ENCODE results near the gene NUTM2F. TPM values are rescaled to one million over a fixed set of nuclear protein-coding genes. Genes with fewer than 3 reads are reported as not detected.
"Not testable (repeated sequence)": the region's sequence is repeated elsewhere in the genome, so short reads cannot be mapped to it uniquely, and the experiment has no call there.

NUTM2F gene, protein sequence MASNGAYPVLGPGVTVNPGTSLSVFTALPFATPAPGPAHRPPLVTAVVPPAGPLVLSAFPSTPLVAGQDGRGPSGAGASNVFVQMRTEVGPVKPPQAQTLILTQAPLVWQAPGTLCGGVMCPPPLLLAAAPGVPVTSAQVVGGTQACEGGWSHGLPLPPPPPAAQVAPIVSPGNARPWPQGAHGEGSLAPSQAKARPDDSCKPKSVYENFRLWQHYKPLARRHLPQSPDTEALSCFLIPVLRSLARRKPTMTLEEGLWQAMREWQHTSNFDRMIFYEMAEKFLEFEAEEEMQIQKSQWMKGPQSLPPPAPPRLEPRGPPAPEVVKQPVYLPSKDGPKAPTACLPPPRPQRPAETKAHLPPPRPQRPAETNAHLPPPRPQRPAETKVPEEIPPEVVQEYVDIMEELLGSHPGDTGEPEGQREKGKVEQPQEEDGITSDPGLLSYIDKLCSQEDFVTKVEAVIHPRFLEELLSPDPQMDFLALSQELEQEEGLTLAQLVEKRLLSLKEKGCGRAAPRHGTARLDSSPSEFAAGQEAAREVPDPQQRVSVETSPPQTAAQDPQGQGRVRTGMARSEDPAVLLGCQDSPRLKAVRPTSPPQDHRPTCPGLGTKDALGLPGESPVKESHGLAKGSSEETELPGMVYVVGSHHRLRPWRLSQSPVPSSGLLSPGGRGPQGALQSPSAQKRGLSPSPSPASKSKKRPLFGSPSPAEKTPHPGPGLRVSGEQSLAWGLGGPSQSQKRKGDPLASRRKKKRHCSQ
- not detected for total RNA-seq

DNA sequence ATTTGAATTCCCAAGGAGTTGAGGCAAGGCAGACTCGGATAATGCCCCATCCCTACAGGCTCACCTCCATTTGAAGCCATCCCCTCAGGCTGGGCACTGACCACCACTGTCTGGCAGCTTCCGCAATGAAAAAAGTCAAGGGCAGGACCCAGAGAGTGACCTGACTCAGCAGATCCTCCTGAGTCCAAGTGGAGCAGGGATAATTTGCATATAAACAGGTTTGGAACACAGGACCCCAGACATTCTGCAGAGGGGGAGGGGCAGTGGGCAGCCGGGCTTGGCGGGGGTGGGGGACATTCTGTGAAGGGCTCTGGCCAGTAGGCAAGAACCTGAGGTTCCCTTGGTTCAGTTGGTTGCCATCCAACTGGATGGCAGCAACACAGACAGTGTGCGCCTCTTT lies at the start of gene NUTM2F:
TSS of gene NUTM2F (minus strand) at position 101 of the 400 bp plus-strand sequence. CDS start at position 80, 21 bp downstream.
- H3K36me3 Mint-ChIP-seq; DNase-seq (ENCODE audit: low spot score); H3K4me1 Mint-ChIP-seq (ENCODE audit: low read depth in 2 of 2); H3K27ac Mint-ChIP-seq; H3K27me3 Mint-ChIP-seq; H3K4me3 Mint-ChIP-seq; H3K9me3 Mint-ChIP-seq; ATAC-seq: not testable (repeated sequence)

DNA sequence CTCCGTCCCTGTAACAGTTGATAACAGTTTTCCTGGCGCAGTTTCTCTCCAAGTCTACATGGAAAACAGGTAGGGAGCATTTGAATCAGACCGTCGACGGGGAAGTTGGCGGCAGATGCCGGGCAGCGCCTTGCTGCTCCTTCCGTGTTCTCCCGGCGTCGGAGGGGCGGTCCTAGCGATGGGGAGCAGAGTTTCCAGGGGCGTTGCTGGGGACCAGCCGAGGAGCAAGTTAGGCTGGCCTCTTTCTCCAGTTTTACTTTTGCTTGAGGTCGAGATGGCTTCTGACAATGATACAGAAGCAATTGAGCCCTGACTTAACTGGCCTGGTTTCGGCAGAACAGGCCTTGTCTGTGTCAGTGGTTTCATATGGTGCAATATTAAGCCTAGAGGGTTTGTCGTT lies 46.8 kb upstream of the NUTM2F start:
- not testable (repeated sequence) for H3K27me3 Mint-ChIP-seq; DNase-seq (ENCODE audit: low spot score); H3K4me1 Mint-ChIP-seq (ENCODE audit: low read depth in 2 of 2); H3K36me3 Mint-ChIP-seq; H3K9me3 Mint-ChIP-seq
- peak overlapping the region; percentile 86 for H3K4me3 Mint-ChIP-seq
- H3K27ac Mint-ChIP-seq = peak overlapping the region; percentile 66 to 82
- peak; percentile 67 for ATAC-seq

DNA sequence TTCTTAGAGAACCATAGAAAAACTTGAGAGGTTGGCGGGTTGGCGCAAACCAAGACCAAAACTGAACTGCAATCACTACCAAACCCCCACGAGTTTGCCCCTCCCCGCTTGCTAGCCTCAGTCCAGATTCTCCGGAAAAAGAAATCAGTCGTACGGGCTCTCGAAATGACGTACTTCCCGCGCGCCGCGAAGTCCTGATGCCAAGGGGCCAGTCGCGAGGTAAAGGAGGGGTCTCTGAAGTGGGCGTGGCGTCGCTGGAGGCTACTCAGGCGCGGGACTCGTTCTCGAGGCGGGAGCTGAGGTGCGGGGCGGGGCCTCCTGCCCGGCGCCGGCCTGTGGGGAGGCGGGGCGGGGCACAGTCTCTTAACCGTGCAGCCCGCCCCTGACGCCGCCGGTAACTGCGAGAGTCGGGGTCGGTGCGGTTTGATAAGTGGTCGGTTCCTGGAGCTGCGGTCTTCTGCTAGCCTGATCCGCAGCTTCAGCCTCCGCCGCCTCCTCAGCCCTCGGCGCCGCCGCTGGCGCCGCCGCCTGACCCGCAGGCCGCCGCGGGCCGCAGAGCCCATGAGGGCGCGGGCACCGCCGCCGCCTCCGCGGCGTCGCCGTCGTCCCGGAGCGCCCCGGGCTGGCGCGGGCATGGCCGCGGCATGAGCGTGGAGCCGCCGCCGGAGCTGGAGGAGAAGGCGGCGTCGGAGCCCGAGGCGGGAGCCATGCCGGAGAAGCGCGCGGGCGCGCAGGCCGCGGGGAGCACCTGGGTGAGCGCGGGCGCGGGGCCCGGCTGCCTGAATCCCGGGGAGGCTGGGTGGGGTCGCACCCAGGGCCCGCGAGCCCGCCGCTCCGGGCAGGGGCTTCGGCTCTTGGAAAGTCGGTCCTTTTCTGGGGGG lies 46.0 kb upstream of the NUTM2F start:
- Mint-ChIP-seq H3K4me3 (peak overlapping the region; percentile 89), H3K27ac (peak overlapping the region; percentile 66 to 89)
- H3K9me3 Mint-ChIP-seq; H3K36me3 Mint-ChIP-seq; H3K4me1 Mint-ChIP-seq (ENCODE audit: low read depth in 2 of 2); H3K27me3 Mint-ChIP-seq: not testable (repeated sequence)
- DNase-seq (ENCODE audit: low spot score) (peak; percentile 96), ATAC-seq (peak; percentile 99 to 100)

DNA sequence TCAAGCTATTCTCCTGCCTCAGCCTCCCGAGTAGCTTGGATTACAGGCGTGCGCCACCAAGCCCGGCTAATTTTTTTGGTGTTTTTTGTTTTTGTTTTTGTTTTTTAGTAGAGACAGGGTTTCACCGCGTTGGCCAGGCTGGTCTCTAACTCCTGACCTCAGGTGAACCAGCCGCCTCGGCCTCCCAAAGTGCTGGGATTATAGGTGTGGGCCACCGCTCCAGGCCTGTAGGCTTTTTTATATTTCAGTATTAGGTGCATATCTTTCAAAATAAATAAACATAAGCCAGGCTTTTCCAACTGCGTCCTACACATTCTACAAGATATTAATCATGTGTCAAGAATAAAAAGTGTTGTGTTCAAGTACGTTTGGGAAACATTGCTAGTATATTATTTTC lies 45.3 kb upstream of the NUTM2F start:
- Mint-ChIP-seq H3K4me3 (peak overlapping the region; percentile 89), H3K27ac (peak overlapping the region; percentile 46 to 89)
- not testable (repeated sequence) for H3K36me3 Mint-ChIP-seq; ATAC-seq; H3K9me3 Mint-ChIP-seq; DNase-seq (ENCODE audit: low spot score); H3K27me3 Mint-ChIP-seq; H3K4me1 Mint-ChIP-seq (ENCODE audit: low read depth in 2 of 2)

DNA sequence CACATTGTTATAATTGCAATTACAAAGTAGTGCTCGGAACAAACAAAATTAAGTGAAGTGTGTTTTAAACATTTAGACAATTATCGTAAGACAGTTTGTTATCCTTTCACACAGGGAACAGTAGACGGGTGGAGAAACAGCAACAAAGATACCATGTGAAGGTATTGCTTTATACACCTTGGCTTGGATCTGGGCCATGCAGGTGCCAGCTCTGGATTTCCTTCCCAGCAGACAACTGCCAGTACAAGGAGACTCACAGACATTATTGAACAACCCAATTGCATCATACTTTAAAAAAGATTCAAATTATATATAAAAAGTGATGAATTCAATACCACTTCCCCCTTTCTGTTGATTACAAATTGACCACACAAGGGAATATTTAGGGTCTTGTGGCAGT lies 41.8 kb upstream of the NUTM2F start:
- ATAC-seq; H3K27ac Mint-ChIP-seq; H3K36me3 Mint-ChIP-seq; H3K27me3 Mint-ChIP-seq; DNase-seq (ENCODE audit: low spot score); H3K4me3 Mint-ChIP-seq; H3K4me1 Mint-ChIP-seq (ENCODE audit: low read depth in 2 of 2); H3K9me3 Mint-ChIP-seq: not testable (repeated sequence)

DNA sequence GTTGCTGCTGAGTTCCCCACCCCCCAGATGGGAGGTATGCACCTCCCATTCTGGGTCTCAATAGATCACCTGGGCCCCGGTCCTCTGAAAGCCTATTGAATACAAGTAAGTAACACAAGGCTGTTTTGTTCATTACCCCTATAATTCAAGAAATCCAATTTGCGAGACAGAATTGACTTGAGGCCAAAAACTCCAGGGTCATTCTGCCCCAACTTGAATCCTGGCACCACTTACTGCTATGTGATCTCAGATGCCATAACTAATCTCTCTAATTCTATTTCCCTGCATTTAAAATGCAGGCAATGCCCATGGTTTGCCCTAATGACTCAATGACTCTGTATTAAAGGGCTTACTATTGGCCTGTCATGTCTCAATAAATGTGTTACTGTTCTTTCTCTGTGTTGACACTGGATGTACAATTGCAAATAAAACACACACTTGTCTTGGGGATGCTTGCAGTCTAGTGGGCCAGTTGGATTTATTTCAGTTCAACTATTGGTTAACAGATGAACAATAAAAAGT lies 35.7 kb upstream of the NUTM2F start:
- H3K4me1 Mint-ChIP-seq (ENCODE audit: low read depth in 2 of 2); H3K4me3 Mint-ChIP-seq; H3K27ac Mint-ChIP-seq; H3K9me3 Mint-ChIP-seq; DNase-seq (ENCODE audit: low spot score); H3K36me3 Mint-ChIP-seq; H3K27me3 Mint-ChIP-seq; ATAC-seq: not testable (repeated sequence)

DNA sequence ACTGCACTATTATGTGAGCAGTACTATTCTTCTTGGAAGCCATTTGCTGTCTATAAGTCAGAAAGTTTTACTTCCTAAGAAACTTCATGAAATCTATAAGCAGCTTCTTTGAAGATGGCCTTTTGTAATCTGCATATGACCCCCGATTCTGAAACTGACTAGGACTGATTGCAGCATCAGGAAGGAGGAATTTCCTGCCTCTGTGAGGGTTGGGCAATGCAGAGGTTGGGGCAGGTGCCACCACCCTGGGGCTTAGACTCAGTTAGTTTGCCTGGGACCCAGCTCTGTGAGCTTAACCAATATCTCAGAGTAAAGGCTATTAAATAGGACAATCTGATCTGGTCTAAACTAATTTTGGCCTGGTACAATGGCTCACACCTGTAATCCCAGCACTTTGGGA lies 28.7 kb upstream of the NUTM2F start:
- not testable (repeated sequence) for H3K4me3 Mint-ChIP-seq; H3K36me3 Mint-ChIP-seq; H3K27me3 Mint-ChIP-seq; H3K27ac Mint-ChIP-seq; H3K9me3 Mint-ChIP-seq; H3K4me1 Mint-ChIP-seq (ENCODE audit: low read depth in 2 of 2); DNase-seq (ENCODE audit: low spot score)
- peak in 1 of 2 donors; percentile 76 for ATAC-seq

DNA sequence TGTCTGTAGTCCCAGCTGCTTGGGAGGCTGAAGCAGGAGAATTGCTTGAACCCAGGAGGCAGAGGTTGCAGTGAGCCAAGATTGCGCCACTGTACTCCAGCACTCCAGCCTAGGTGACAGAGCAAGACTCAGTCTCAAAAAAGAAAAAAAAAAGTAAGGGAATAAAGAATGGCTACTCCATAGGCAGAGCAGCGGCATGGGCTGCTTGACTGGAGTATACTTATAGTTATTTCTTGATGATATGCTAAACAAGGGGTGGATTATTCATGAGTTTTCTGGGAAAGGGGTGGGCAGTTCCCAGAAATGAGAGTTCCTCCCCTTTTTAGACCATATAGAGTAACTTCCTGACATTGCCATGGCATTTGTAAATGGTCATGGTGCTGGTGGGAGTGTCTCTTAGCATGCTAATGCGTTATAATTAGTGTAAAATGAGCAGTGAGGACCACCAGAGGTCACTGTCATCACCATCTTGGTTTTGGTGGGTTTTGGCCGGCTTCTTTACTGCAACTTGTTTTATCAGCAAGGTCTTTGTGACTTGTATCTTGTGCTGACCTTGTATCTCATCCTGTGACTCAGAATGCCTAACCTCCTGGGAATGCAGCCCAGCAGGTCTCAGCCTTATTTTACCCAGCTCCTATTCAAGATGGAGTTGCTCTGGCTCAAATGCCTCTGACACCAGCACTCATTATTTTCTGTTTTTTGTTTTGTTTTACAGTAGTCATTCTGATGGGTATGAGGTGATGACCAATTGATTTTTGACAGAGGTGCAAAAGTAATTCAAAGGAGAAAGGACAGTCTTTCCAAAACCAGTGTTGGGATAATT lies 23.7 kb upstream of the NUTM2F start:
- not testable (repeated sequence) for DNase-seq (ENCODE audit: low spot score); H3K9me3 Mint-ChIP-seq; H3K4me1 Mint-ChIP-seq (ENCODE audit: low read depth in 2 of 2); H3K36me3 Mint-ChIP-seq; ATAC-seq; H3K27ac Mint-ChIP-seq; H3K27me3 Mint-ChIP-seq; H3K4me3 Mint-ChIP-seq

DNA sequence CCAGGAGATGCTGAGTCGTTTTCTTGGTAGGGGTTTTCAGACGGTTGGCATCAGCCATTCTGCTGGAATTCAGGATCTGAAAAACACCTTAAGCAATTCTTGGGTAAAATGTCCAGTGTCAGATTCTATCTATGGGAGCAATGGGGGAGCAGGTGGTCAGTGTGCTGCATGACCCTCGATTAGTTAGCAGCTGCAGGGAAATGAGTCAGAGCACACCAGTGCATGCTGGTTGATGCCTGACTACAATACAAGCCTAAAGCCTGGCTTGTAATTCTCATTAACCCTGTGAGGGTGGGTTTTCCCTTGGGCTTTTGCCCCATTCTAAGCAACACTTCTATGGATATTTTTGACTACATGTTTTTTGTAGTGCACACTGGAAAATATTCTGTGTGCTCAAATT lies 20.3 kb upstream of the NUTM2F start:
- ATAC-seq = not testable (repeated sequence)

DNA sequence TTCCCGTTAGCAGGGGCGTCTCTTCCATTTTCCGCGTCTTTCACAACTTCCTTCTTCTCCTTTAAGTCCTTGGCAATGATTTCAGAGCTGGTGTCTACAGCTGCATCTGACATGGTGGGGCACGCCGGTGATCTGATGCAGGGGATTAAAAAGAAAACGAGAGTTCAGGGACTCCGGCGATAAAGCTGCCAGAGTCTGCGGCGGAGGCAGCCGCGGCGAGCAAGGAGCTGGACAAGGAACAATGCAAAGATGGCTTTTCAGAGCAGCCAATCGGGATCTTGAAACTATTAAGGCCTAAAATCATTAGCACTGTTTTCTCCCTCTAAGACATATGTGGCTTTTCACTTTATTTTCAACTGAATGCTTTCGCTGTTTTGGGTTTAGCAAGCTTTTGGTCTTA lies 19.0 kb upstream of the NUTM2F start:
- not testable (repeated sequence) for H3K27ac Mint-ChIP-seq; H3K4me1 Mint-ChIP-seq (ENCODE audit: low read depth in 2 of 2)

More for the DNA sequence above, 20.3 kb upstream of the NUTM2F start:
- H3K27me3 Mint-ChIP-seq; H3K27ac Mint-ChIP-seq; H3K4me3 Mint-ChIP-seq; DNase-seq (ENCODE audit: low spot score); H3K9me3 Mint-ChIP-seq; H3K36me3 Mint-ChIP-seq; H3K4me1 Mint-ChIP-seq (ENCODE audit: low read depth in 2 of 2): not testable (repeated sequence)

DNA sequence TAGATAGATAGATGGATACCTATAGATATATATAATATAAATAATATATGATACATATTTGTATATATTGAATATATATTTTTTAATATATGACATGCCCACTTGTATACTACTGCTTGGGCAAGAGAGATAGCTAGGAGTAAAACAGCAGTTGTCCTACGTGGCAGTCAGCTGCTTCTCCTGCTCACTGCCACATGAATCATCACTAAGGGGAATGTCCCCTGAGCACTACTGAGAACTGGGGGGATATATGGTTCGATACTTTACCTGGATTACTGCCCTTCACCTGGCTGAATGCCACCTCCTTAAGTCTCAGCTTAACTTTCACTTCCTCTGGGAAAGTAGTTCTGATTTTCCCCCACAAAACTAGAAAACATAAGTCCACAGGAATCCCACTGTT lies 13.3 kb upstream of the NUTM2F start:
- H3K36me3 Mint-ChIP-seq; H3K27me3 Mint-ChIP-seq; H3K27ac Mint-ChIP-seq; ATAC-seq; H3K9me3 Mint-ChIP-seq; H3K4me1 Mint-ChIP-seq (ENCODE audit: low read depth in 2 of 2); DNase-seq (ENCODE audit: low spot score); H3K4me3 Mint-ChIP-seq: not testable (repeated sequence)

More for the DNA sequence above, 19.0 kb upstream of the NUTM2F start:
- not testable (repeated sequence) for H3K27me3 Mint-ChIP-seq; H3K36me3 Mint-ChIP-seq; ATAC-seq; H3K9me3 Mint-ChIP-seq; H3K4me3 Mint-ChIP-seq; DNase-seq (ENCODE audit: low spot score)

DNA sequence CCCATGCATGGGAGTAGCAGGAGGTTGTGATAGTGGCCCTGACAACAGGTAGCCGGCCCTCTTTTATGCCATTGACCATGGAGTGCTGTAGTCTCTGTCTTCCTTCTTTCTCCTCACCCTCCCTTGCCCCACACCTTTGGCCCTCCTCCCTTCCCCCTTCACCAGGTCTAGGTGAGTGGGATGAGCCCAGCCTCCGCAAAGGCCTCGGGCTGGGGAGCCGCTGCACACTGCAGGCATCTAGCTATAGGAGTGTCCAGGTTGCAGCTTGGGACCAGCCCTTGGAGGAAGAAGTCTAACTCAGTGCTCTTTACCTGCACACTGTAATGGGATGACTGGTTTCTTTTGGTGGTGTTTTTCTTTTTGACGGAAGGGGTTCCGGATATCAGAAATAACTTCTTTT lies 12.3 kb upstream of the NUTM2F start:
- not testable (repeated sequence) for DNase-seq (ENCODE audit: low spot score); H3K4me1 Mint-ChIP-seq (ENCODE audit: low read depth in 2 of 2); ATAC-seq; H3K27ac Mint-ChIP-seq; H3K36me3 Mint-ChIP-seq; H3K9me3 Mint-ChIP-seq; H3K4me3 Mint-ChIP-seq; H3K27me3 Mint-ChIP-seq

DNA sequence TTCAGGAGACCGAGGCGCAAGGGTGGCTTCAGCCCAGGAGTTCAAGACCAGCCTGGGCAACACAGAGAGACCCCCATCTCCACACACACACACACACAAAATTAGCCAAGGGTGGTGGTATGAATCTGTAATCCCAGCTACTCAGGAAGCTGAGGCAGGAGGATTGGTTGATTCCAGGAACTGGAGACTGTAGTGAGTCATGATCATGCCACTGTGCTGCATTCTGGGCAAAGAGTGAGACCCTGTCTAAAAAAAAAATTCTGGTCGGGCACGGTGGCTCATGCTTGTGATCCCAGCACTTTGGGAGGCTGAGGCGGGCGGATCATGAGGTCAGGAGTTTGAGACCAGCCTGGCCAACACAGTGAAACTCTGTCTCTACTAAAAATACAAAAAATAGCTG lies 11.2 kb upstream of the NUTM2F start:
- peak in 1 of 2 donors; percentile 41 for ATAC-seq
- H3K4me3 Mint-ChIP-seq; H3K9me3 Mint-ChIP-seq; DNase-seq (ENCODE audit: low spot score); H3K36me3 Mint-ChIP-seq; H3K27me3 Mint-ChIP-seq; H3K27ac Mint-ChIP-seq; H3K4me1 Mint-ChIP-seq (ENCODE audit: low read depth in 2 of 2): not testable (repeated sequence)

Data from natural killer cell treated with Interleukin-12 subunit alpha and Interleukin-12 subunit beta and Interleukin-15 and Interleukin-18, amount 100 ng/mL, for 72 hours (primary cell).